ENCODE measurements around the gene ZNF594.
"Not testable (repeated sequence)": the region's sequence is repeated elsewhere in the genome, so short reads cannot be mapped to it uniquely, and the experiment has no call there.

The ZNF594 gene

DNA sequence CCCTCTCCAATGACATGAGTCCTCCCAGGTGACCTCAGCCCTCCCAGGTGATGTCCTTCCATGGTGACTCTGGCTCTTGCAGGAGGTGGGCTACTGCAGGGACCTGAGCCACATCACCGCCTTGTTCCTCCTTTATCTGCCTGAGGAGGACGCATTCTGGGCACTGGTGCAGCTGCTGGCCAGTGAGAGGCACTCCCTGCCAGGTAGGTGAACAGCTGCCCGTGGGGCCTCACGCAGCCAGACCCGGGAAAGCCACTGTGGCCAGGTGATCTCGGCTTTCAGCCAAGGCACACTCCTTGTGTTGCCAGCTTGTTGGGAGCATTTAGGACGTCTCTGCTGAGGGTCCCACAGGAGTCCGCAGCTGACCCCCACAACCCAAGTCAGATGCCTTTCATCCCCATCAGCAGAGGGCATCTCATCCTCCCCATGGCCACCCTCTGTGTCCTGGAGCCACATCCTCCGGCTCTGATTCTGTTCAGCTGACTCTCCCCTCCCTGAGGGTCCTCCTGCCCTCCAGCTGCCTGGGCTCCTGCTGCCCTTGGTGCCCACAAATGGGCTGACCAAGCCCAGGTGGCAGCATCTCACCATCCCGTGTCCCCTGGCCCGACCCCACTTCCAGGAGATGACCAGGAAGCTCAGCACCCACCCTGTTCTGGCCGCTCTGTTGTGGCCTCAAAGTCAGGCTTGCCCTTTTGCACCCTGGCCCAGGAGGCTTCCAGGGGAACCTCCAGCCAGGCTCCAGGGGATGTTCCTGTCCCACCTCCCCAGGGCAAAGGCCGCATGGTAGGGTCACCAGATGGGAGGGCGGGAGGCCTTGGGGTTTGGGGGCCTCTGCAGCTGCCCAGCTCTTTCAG, 55.7 kb downstream of the ZNF594 start:
- no peak for DNase-seq (ENCODE audit: low spot score)

DNA sequence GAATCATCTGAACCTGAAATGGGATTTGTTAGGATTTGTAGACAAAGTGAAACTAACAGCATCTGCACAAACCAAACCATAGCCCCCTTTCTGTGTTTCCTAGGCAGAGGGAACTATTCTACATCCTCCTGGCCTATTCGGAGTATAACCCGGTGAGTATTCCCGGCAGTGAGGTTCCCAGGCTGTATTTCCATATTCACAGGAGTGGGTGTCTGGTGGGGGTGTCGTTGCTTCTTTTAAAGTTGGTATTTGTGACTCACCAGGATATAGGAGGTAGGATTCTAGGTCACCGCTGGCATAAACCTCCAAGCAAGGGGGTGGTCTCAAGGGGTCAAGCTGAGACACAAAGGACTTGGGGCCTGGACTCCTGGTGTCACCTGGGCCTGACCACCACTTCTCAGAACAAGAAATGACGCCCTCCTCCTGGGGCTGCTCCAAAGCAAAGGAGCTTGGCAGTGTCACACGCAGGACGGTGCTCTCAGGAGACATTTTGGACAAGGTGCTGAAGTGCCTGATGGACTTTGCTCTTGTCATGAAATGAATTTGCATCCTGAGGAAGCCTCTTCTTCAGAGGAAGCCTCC, 56.4 kb downstream of the ZNF594 start:
- not testable (repeated sequence) for DNase-seq (ENCODE audit: low spot score)

DNA sequence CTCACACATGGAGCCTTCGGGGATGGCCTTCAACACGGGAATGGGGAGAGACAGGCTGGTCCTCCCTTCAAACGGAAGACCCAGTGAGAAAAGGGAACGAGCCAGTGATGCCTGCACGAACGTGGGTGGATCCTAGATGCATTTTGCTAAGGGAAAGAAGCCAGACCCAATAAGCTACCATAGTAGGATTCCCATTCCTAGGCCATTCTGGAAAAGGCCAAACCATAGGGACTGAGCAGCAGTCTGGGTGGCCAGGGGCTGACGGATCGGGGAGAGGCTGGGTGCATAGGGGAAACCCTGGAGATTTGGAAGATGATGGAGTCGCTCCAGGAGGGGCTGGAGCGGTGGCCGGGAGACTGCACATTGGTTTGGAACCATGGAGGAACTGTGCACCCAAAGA, 57.1 kb downstream of the ZNF594 start:
- DNase-seq (ENCODE audit: low spot score): not testable (repeated sequence)

DNA sequence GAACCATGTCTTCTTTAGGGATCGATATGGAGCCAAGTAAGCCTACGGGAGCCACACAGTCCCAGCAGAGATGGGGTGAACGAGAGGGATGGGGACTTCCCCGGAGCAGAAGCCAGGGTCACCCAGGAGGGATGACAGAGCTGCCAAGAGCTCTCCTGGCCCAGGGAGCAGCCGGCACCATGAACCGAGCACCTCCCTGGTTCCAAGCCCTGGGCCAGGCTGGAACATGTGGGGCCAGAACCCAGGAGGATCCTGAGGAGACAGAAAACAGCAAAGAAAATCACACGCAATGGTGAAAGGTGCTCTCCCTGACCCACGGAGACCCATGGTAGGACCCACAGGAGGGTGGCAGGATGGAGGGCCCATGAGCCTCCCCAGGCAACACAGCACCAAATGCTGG, 57.7 kb downstream of the ZNF594 start:
- DNase-seq (ENCODE audit: low spot score): not testable (repeated sequence)

DNA sequence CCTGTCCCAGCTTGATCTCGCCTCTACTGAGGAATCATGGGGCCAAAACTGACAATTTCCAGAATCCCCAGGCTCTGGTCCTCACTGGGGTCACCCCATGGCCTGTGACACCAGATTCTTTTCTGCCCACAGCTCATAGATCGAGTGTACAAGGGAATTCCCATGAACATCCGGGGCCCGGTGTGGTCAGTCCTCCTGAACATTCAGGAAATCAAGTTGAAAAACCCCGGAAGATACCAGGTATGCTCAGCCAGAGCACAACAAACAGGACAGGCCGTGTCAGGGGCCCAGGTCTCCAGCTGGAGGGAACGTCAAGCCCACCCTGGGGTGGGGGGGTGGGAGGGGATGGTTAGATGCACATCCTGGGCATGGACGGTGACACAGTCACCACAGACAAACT, 58.4 kb downstream of the ZNF594 start:
- no peak for DNase-seq (ENCODE audit: low spot score)

DNA sequence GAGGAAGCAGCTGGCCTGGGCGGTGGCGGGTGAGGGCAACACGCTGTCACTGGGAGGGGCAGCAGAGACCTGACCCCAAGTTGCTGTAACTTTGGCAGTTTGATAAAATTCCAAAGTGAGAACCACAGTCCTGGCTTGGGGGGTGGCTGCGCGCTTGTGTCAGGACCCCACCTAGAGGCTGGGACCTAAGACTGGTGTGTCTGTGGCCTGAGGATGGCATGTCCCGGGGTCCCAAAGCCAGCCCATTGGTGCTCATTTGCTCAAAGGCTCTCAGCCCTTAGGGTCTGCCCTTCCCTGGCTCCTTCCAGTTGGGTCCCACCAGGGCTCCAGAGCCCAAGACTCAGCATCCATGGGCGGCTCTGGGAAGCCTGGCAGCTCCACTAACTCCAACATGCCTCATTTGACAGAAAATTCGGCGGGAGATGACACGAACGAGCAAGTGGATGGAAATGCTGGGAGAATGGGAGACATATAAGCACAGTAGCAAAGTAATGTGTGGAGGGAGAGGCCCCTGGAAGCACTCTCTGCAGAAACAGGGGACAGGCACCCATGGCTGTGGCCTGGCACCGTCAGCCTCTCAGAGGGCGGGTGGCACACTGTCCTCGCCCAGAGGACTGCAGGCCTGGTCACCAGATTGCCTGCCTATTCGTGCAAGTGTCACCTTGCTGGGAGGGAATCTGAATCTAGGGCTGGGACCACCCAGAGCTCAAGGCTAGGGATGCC, 59.0 kb downstream of the ZNF594 start:
- peak; percentile 41 for DNase-seq (ENCODE audit: low spot score)

DNA sequence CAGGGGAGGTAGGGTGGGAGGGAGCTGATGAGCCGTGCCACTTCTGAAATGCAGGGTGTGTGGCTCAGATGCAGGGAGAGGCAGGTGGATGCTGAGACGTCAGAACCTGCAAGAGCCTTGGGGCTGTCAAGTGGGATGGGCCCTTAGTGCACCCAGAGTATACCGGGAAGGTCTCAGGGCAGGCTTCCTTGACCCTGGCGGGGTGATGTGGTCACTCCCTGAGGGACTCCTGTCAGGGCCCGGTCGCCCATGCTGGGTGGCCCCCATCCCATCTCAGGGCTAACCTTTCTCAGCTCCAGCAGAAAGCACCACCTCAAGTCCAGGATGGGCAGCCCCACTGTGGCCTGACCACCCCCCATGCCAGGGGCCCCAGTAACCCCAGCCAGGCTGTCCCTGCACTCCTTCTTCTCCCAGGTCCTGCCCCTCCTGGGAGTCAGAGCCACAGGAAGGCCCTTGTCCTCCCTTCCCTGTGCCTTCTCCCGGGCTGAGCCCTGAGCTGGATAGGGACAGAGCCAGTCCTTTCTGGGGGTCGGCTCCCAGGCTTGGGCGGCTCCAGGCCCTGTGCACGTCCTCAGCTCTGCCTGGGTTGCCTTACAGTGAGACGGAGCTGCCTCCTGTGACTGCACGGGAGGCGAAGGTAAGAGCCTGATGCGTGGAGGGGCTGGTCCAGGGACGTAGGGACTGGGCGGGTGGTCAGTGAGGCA, 59.7 kb downstream of the ZNF594 start:
- DNase-seq (ENCODE audit: low spot score): not testable (repeated sequence)

DNA sequence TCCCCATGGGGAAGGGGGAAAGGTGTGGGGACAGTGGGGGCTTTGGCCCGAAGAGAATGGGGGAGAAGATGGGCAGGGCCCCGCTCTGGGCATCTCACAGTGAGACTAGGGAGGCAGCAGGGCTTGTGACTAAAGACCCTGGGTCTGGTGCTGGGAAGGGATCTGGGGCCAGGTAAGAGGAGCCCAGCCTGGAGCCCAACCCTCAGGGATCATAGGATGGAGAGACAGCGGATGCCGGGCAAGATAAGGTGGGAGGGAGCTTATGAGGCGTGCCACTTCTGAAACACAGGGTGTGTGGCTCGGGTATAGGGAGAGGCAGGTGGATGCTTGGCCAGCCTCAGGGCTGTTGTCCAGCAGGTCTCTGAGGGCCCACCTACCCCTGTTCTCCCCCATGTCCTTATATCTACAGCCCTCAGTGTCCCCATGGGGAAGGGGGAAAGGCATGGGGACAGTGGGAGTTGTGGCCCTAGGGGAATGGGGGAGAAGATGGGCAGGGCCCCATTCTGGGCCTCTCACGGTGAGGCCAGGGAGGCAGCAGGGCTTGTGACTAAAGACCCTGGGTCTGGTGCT, 60.4 kb downstream of the ZNF594 start:
- DNase-seq (ENCODE audit: low spot score): no peak

DNA sequence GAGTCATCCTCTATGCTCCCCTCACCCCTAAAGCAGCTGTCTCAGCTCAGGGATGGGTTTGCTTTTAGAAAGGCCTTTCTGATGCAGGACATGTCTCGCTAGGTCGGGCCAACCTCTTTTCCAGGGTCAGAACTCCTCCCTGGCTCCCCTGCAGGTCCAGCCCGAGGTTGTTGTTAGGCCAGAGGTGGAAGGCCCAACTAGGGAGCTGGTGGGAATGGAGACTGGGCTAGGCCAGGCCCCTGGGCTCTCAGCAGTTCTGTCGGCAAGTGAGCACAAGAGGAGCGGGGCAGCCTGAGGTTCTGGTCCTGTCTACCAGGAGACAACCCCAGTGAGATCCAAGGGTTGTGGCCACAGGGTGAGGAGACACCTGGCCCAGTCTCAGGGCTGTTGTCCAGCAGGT, 61.0 kb downstream of the ZNF594 start:
- DNase-seq (ENCODE audit: low spot score): not testable (repeated sequence)

DNA sequence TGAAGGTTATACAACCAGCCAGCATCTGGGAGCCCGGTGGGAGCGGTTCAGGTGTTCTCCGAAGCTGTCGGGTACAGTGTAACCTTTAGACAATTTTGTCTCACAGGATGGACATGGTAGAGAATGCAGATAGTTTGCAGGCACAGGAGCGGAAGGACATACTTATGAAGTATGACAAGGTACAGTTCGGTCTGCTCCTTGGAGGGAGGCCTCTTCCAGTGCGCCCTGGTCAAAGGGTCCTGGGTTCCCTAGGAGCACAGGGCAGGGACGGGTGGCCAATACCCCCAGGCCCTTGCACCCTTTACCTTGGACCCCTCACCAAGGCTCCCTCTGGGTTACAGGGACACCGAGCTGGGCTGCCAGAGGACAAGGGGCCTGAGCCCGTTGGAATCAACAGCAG, 61.4 kb downstream of the ZNF594 start:
- not testable (repeated sequence) for DNase-seq (ENCODE audit: low spot score)

DNA sequence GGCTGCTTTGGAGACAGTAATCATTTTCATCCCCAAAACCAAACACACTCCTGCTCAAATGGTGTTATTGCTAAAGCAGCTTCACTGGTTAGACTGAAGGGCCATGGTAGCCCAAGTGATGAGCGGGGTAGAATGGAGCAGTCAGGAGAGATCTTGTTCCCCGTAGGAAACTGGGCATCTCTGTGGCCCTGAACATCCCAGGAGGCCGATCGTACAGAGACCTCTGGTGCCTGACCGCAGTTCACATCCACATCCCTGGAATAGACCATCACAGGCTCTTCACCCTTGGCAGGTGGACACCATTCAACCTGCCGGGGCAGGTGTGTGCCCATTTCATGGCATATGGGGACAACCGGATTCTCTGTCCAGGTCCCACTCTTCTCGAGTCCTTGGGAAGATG, 61.9 kb downstream of the ZNF594 start:
- not testable (repeated sequence) for DNase-seq (ENCODE audit: low spot score)
